PFSK-1 (cell line): ENCODE measurements around the gene IGFL4.

ENCODE experiments used
- POLR2AphosphoS5 ChIP-seq: IDR thresholded peaks from 2 replicates; pipeline ENCODE4 v1.6.1; 2012; ENCODE audit warnings: low read depth, mild to moderate bottlenecking, control low read depth, low read length, moderate library complexity
- TF ChIP-seq, protein P1 (sequence below), 2 experiments: IDR thresholded peaks; 2 replicates each; pipeline versions ENCODE4 v1.6.1 to v1.8.0; 2011 to 2012; ENCODE audit warnings: low read depth in 2 of 2, low read length in 2 of 2, control low read depth in 1 of 2, inconsistent platforms in 1 of 2, mild to moderate bottlenecking in 1 of 2, moderate library complexity in 1 of 2; ENCODE audit not compliant: insufficient read depth in 1 of 2

DNA sequence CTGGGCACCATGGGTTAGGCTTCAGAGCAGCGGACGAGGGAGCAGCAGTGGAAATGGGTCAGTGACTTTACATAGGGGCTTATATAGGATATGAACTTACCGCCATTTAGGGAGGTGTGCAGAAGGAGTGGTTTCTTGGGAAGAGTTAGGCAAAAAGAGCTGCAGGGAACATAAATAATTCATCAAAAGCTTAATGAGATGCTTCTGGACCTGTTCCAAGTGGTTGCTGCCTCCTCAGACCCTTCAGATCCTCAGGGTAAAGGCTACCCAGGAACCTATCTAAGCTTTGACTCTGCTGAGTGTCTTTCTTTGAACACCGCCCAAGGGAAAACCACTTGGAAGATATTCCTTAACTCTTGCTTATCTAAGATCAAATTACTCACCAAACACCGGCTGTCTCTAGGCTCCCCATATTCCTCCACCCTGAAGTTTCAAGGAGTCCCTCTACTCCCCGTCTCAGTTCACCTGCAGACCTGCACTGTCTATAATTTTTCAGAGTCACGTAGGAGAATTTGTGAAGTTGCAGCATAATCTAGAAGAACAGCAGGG lies at the start of gene IGFL4:
- no peak for TF ChIP-seq POLR2AphosphoS5
- TF ChIP-seq, protein P1, sequence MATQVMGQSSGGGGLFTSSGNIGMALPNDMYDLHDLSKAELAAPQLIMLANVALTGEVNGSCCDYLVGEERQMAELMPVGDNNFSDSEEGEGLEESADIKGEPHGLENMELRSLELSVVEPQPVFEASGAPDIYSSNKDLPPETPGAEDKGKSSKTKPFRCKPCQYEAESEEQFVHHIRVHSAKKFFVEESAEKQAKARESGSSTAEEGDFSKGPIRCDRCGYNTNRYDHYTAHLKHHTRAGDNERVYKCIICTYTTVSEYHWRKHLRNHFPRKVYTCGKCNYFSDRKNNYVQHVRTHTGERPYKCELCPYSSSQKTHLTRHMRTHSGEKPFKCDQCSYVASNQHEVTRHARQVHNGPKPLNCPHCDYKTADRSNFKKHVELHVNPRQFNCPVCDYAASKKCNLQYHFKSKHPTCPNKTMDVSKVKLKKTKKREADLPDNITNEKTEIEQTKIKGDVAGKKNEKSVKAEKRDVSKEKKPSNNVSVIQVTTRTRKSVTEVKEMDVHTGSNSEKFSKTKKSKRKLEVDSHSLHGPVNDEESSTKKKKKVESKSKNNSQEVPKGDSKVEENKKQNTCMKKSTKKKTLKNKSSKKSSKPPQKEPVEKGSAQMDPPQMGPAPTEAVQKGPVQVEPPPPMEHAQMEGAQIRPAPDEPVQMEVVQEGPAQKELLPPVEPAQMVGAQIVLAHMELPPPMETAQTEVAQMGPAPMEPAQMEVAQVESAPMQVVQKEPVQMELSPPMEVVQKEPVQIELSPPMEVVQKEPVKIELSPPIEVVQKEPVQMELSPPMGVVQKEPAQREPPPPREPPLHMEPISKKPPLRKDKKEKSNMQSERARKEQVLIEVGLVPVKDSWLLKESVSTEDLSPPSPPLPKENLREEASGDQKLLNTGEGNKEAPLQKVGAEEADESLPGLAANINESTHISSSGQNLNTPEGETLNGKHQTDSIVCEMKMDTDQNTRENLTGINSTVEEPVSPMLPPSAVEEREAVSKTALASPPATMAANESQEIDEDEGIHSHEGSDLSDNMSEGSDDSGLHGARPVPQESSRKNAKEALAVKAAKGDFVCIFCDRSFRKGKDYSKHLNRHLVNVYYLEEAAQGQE (IDR thresholded peaks at IDR 0.05; ENCODE audit: insufficient read depth in 1 of 2, low read depth in 2 of 2, low read length in 2 of 2) = no peak
